Measurements from ENCODE around the gene SUMO1. TPM values are rescaled to one million over a fixed set of nuclear protein-coding genes. Genes with fewer than 3 reads are reported as not detected.

The SUMO1 gene
- total and polyA plus RNA-seq, 7 experiments from 2014 or later, result 48.1 to 186 (median 66.3) TPM

GRCh38 chr2:202204855-202205254, 33.5 kb downstream of the SUMO1 start:
- POLR2A ChIA-PET, result no interaction called here
- Mint-ChIP-seq H3K27ac (no peak overlapping the region), H3K4me3 (no peak overlapping the region), H3K36me3 (peaks cover 3 to 34% (median 20%) of the 10 kb centered on the region in 5 donors), H3K27me3 (no peaks in the 10 kb centered on the region), H3K4me1 (no peaks in the 10 kb centered on the region), H3K9me3 (peaks cover 0 to 3% (median 0%) of the 10 kb centered on the region in 11 donors)
- intact Hi-C loops (cut with micrococcal nuclease), result no loop called here
- no peak overlapping the region for H3K4me3 ChIP-seq (ENCODE audit: low read length)
- peak; percentile 36 for ATAC-seq
- no peak overlapping the region for H3K27ac ChIP-seq (ENCODE audit: low read depth, low read length)
- no peaks in the 10 kb centered on the region for H3K9me3 ChIP-seq (ENCODE audit: control insufficient read depth in 2 of 3, low read length in 3 of 3)
- CTCF ChIA-PET, result no interaction called here
- no peaks in the 10 kb centered on the region for H3K4me1 ChIP-seq (ENCODE audit: control insufficient read depth in 2 of 2, insufficient read depth in 2 of 2, low read length in 2 of 2)
- peaks cover 0 to 7% (median 3%) of the 10 kb centered on the region in 3 experiments for H3K36me3 ChIP-seq (ENCODE audit: control insufficient read depth in 2 of 3, insufficient read depth in 3 of 3, low read length in 3 of 3)
- no peak for DNase-seq
- H3K27me3 ChIP-seq (ENCODE audit: control insufficient read depth in 2 of 2, insufficient read depth in 2 of 2, low read length in 2 of 2), result no peaks in the 10 kb centered on the region

GRCh38 chr2:202203348-202203747, 35.0 kb downstream of the SUMO1 start:
- intact Hi-C loops (cut with micrococcal nuclease), result no loop called here
- Histone ChIP-seq H3K4me3 (ENCODE audit: low read length) (no peak overlapping the region), H3K27ac (ENCODE audit: low read depth, low read length) (no peak overlapping the region), H3K9me3 (ENCODE audit: control insufficient read depth in 2 of 3, low read length in 3 of 3) (no peaks in the 10 kb centered on the region), H3K27me3 (ENCODE audit: control insufficient read depth in 2 of 2, insufficient read depth in 2 of 2, low read length in 2 of 2) (no peaks in the 10 kb centered on the region), H3K4me1 (ENCODE audit: control insufficient read depth in 2 of 2, insufficient read depth in 2 of 2, low read length in 2 of 2) (no peaks in the 10 kb centered on the region), H3K36me3 (ENCODE audit: control insufficient read depth in 2 of 3, insufficient read depth in 3 of 3, low read length in 3 of 3) (peaks cover 0 to 7% (median 3%) of the 10 kb centered on the region in 3 experiments)
- Mint-ChIP-seq H3K4me1 (no peaks in the 10 kb centered on the region), H3K27ac (no peak overlapping the region), H3K4me3 (no peak overlapping the region), H3K36me3 (peaks cover 3 to 30% (median 20%) of the 10 kb centered on the region in 5 donors), H3K9me3 (peaks cover 0 to 3% (median 0%) of the 10 kb centered on the region in 11 donors), H3K27me3 (peaks cover 0 to 6% (median 0%) of the 10 kb centered on the region in 5 donors)
- POLR2A ChIA-PET, result interaction anchor here (0.6 kb wide), 1 partner anchor 121 kb away, joined by 4 read pairs; no protein-coding TSS in a partner anchor
- CTCF ChIA-PET, result no interaction called here
- DNase-seq, result no peak
- ATAC-seq, result no peak

- intact Hi-C loops (cut with micrococcal nuclease), result no loop called here
- Mint-ChIP-seq H3K9me3 (peaks cover 0 to 3% (median 0%) of the 10 kb centered on the region in 11 donors), H3K27ac (no peak overlapping the region), H3K27me3 (peaks cover 0 to 10% (median 5%) of the 10 kb centered on the region in 5 donors), H3K4me3 (no peak overlapping the region), H3K36me3 (peaks cover 0 to 21% (median 11%) of the 10 kb centered on the region in 5 donors), H3K4me1 (no peaks in the 10 kb centered on the region)
- H3K27me3 ChIP-seq (ENCODE audit: control insufficient read depth in 2 of 2, insufficient read depth in 2 of 2, low read length in 2 of 2), result no peaks in the 10 kb centered on the region
- H3K27ac ChIP-seq (ENCODE audit: low read depth, low read length), result no peak overlapping the region
- POLR2A ChIA-PET, result no interaction called here
- H3K4me1 ChIP-seq (ENCODE audit: control insufficient read depth in 2 of 2, insufficient read depth in 2 of 2, low read length in 2 of 2), result no peaks in the 10 kb centered on the region
- CTCF ChIA-PET, result no interaction called here
- no peak for ATAC-seq
- H3K4me3 ChIP-seq (ENCODE audit: low read length), result no peak overlapping the region
- no peak for DNase-seq
- H3K36me3 ChIP-seq (ENCODE audit: control insufficient read depth in 2 of 3, insufficient read depth in 3 of 3, low read length in 3 of 3), result peaks cover 0 to 3% (median 0%) of the 10 kb centered on the region in 3 experiments
- H3K9me3 ChIP-seq (ENCODE audit: control insufficient read depth in 2 of 3, low read length in 3 of 3), result no peaks in the 10 kb centered on the region
These were observed 36.9 kb downstream of the SUMO1 start for GRCh38 chr2:202201220-202202160.

GRCh38 chr2:202196727-202197126, 41.7 kb downstream of the SUMO1 start:
- DNase-seq (no peak), ATAC-seq (no peak)
- H3K27me3 Mint-ChIP-seq, result peaks cover 4 to 10% (median 6%) of the 10 kb centered on the region in 5 donors
- no peak overlapping the region for H3K4me3 ChIP-seq (ENCODE audit: low read length)
- no peaks in the 10 kb centered on the region for H3K27me3 ChIP-seq (ENCODE audit: control insufficient read depth in 2 of 2, insufficient read depth in 2 of 2, low read length in 2 of 2)
- peaks cover 0 to 3% (median 0%) of the 10 kb centered on the region in 11 donors for H3K9me3 Mint-ChIP-seq
- no peak overlapping the region for H3K27ac Mint-ChIP-seq
- H3K4me3 Mint-ChIP-seq, result no peak overlapping the region
- H3K9me3 ChIP-seq (ENCODE audit: control insufficient read depth in 2 of 3, low read length in 3 of 3), result no peaks in the 10 kb centered on the region
- H3K27ac ChIP-seq (ENCODE audit: low read depth, low read length), result no peak overlapping the region
- ChIA-PET POLR2A (no interaction called here), CTCF (no interaction called here)
- intact Hi-C loops (cut with micrococcal nuclease), result no loop called here
- H3K4me1 ChIP-seq (ENCODE audit: control insufficient read depth in 2 of 2, insufficient read depth in 2 of 2, low read length in 2 of 2), result no peaks in the 10 kb centered on the region
- H3K36me3 ChIP-seq (ENCODE audit: control insufficient read depth in 2 of 3, insufficient read depth in 3 of 3, low read length in 3 of 3), result no peaks in the 10 kb centered on the region
- H3K4me1 Mint-ChIP-seq, result no peaks in the 10 kb centered on the region
- peaks cover 0 to 5% (median 0%) of the 10 kb centered on the region in 5 donors for H3K36me3 Mint-ChIP-seq

GRCh38 chr2:202194418-202194817, 44.0 kb downstream of the SUMO1 start:
- Mint-ChIP-seq H3K9me3 (peaks cover 0 to 2% (median 0%) of the 10 kb centered on the region in 11 donors), H3K4me3 (no peak overlapping the region), H3K27ac (no peak overlapping the region), H3K27me3 (peaks cover 4 to 24% (median 6%) of the 10 kb centered on the region in 5 donors), H3K36me3 (no peaks in the 10 kb centered on the region), H3K4me1 (no peaks in the 10 kb centered on the region)
- no peaks in the 10 kb centered on the region for H3K9me3 ChIP-seq (ENCODE audit: control insufficient read depth in 2 of 3, low read length in 3 of 3)
- ATAC-seq (no peak), DNase-seq (no peak)
- ChIA-PET CTCF (no interaction called here), POLR2A (no interaction called here)
- no peak overlapping the region for H3K4me3 ChIP-seq (ENCODE audit: low read length)
- intact Hi-C loops (cut with micrococcal nuclease), result no loop called here
- H3K27ac ChIP-seq (ENCODE audit: low read depth, low read length), result no peak overlapping the region
- no peaks in the 10 kb centered on the region for H3K36me3 ChIP-seq (ENCODE audit: control insufficient read depth in 2 of 3, insufficient read depth in 3 of 3, low read length in 3 of 3)
- H3K27me3 ChIP-seq (ENCODE audit: control insufficient read depth in 2 of 2, insufficient read depth in 2 of 2, low read length in 2 of 2), result no peaks in the 10 kb centered on the region
- no peaks in the 10 kb centered on the region for H3K4me1 ChIP-seq (ENCODE audit: control insufficient read depth in 2 of 2, insufficient read depth in 2 of 2, low read length in 2 of 2)

DNA sequence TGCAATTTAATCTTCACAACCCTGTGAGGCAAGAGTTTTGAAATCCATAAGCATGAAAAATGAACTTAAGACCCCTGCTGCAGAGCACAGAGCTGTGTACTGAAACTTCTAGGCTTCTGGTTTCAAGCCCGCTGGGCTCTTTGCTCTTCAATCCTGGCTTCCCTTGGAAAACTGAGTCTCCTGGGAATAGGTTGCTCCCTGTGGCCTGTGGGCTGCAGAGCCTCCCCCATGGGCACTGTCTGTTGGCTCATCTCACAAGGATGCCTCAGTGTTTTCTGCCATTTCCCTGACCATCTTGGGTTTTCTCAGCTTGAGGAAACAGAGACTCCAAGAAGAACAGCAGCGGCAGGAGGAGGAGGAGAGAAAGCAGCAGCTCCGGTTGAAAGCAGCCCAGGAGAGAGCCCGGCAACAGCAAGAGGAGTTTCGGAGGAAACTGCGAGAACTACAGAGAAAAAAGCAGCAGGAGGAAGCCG, 44.5 kb downstream of the SUMO1 start:
- intact Hi-C loops (cut with micrococcal nuclease), result no loop called here
- CTCF ChIA-PET, result no interaction called here
- H3K9me3 Mint-ChIP-seq, result peaks cover 0 to 2% (median 0%) of the 10 kb centered on the region in 11 donors

More for the DNA sequence above, 44.5 kb downstream of the SUMO1 start:
- Mint-ChIP-seq H3K4me1 (no peaks in the 10 kb centered on the region), H3K4me3 (no peak overlapping the region), H3K27me3 (peaks cover 4 to 23% (median 6%) of the 10 kb centered on the region in 5 donors), H3K27ac (no peak overlapping the region), H3K36me3 (no peaks in the 10 kb centered on the region)
- Histone ChIP-seq H3K4me3 (ENCODE audit: low read length) (no peak overlapping the region), H3K9me3 (ENCODE audit: control insufficient read depth in 2 of 3, low read length in 3 of 3) (no peaks in the 10 kb centered on the region), H3K36me3 (ENCODE audit: control insufficient read depth in 2 of 3, insufficient read depth in 3 of 3, low read length in 3 of 3) (no peaks in the 10 kb centered on the region), H3K27ac (ENCODE audit: low read depth, low read length) (no peak overlapping the region), H3K4me1 (ENCODE audit: control insufficient read depth in 2 of 2, insufficient read depth in 2 of 2, low read length in 2 of 2) (no peaks in the 10 kb centered on the region), H3K27me3 (ENCODE audit: control insufficient read depth in 2 of 2, insufficient read depth in 2 of 2, low read length in 2 of 2) (no peaks in the 10 kb centered on the region)
- POLR2A ChIA-PET, result no interaction called here
- ATAC-seq (no peak), DNase-seq (no peak)
